Measurements from ENCODE around the gene RUNX1. TPM values are rescaled to one million over a fixed set of nuclear protein-coding genes. Genes with fewer than 3 reads are reported as not detected.

Gene RUNX1
- total RNA-seq, 1 donor from 2014 or later = 0.41 TPM

DNA sequence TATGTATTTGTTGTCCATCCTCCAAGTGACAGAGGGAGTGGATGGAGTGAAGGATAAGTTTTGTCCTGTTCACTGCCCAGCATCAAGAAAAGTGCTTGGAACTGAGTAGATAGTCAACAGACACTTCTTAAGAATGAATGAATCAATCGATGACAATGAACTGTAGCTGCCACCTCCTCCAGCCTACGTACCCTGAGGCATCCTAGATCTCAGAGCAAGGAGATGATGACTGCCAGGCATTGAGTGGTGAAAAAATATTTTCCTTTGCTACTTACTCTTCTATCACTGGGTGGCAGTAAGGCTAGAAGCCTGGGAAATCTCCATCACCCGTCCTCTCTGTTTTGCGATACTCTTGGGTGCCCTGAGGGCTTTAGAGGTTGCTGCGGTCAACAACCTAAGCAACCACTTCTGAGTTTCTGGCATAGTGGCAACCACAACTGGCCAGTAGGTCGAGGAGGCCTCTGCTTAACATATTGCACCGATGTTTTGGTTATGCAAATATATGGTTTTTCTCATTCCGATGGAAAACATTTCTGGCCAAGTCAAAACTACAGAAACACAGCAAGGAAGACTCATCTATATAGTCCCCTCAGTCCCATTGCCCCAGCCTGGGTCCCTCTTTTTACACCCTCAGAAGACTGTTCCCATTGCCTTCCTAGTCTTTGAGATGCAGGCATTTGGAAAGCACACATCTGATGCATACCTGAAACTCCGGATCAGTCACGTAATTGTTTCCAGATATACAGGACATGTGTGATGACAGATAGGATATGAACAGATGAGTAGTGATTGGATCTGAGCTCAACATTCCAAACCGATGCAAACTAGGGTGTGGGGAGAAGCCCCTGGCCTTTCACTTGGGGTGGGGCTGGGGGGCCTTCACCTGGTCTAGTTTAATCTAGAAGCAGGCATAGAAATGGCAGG lies 136.8 kb downstream of the RUNX1 start:
- DNase-seq (ENCODE audit: low spot score in 2 of 2) (no peak), FAIRE-seq (no peak)

DNA sequence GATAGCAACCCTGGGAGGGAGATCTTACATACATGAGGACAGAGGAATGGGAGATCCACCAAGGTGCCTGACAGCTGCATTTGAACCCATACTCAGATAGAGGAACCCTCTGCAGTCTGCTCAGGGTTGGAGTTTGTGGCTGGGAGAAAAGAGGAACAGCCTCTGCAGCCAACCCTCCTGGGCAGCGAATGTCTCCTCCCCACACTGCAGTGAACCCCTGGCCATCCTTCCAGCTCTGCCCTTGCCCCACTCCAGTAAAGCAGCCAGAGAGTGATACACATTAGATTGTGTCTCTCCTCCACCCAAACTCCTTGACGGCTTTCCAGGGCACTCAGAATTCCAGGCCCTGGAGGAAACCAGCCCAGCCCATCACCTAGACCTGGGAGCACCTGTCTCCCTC lies 137.7 kb downstream of the RUNX1 start:
- DNase-seq (ENCODE audit: low spot score in 2 of 2) (no peak), FAIRE-seq (no peak)

DNA sequence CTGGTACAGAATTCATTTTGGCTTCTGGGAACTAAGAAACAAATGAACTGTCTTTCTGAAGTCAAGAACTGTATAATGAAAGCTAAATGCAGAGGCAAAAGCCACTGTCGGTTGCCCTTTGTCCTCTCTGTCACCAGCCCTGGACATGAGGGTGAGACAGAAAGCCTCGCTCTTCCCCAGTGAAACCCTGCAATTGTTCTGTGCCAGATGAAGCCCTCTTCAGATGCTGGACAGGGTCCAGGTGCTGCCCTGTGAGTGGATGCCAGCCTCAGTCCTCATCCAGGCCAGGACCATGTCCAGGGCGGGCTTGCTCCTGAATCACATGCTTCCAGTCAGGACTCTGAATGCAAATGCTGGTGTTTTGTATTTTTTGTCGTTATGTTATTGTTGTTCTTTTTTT lies 138.7 kb downstream of the RUNX1 start:
- DNase-seq (ENCODE audit: low spot score in 2 of 2) (no peak), FAIRE-seq (no peak)

DNA sequence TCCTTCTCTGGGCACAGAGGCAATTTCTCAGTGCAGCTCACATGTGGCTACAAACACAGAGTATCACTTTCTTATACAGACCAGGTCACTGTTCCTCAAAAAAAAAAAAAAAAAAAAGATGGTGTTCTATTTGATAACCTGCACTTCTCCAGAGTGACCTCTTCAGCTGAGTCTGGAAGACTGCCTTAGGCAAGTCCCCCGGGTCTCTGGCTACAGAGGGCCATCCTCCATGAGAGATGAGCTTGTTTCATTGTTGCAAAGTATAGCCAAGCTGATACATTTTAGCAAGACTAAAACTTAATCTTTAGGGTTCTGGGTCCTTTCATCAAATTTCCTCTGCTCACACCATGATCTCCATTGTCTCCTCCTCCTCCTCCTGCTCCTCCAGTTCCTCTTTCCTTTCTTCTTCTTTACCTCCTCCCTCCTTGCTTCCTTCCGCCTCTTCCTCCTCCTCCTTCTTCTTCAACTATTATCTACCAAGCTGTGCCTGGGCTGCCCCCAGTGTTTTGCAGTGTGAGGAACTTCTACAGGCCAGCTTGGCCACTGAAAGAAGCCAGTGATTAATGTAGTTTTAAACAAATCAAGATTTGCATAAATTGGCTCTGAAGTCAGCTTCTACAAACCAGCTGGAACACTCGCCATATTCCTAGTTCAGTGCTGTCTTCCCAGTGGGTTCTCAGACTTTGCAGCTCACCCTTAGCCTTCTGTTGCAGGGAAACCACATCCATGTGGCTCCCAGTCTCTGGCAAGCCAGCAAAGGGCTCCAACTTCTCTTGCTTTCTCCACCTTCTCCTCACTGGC lies 139.4 kb downstream of the RUNX1 start:
- DNase-seq (ENCODE audit: low spot score in 2 of 2) = no peak
- no peak for FAIRE-seq

DNA sequence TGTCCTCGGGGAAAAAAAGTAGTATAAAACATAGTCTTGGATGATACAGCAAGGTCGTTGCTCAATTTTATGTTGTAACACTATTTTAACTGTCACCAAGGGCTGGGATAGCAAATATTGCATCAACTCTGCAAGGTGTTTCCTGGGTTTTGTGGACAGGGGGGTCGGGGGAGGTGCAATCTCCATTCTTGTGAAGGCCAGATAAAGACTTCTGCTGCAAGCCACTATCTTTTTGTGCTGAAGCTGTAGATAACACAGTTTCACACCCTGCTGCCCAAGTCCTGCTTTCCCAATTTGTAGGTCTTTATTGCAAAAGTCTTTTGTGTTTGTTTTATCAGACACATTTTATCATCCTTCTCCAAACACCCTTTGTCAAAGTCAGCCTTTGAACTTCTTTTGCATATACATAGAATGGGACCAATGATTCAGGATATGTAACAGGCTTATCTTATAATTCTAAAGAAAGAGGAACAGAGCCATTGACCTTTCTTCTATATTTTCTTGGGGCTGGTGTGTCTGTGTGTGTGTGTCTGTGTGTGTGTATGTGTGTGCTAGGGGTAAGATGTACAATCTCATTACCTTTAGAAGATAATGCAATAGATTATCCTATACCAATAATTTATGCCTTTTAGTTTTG lies 140.6 kb downstream of the RUNX1 start:
- FAIRE-seq (no peak), DNase-seq (ENCODE audit: low spot score in 2 of 2) (no peak)

DNA sequence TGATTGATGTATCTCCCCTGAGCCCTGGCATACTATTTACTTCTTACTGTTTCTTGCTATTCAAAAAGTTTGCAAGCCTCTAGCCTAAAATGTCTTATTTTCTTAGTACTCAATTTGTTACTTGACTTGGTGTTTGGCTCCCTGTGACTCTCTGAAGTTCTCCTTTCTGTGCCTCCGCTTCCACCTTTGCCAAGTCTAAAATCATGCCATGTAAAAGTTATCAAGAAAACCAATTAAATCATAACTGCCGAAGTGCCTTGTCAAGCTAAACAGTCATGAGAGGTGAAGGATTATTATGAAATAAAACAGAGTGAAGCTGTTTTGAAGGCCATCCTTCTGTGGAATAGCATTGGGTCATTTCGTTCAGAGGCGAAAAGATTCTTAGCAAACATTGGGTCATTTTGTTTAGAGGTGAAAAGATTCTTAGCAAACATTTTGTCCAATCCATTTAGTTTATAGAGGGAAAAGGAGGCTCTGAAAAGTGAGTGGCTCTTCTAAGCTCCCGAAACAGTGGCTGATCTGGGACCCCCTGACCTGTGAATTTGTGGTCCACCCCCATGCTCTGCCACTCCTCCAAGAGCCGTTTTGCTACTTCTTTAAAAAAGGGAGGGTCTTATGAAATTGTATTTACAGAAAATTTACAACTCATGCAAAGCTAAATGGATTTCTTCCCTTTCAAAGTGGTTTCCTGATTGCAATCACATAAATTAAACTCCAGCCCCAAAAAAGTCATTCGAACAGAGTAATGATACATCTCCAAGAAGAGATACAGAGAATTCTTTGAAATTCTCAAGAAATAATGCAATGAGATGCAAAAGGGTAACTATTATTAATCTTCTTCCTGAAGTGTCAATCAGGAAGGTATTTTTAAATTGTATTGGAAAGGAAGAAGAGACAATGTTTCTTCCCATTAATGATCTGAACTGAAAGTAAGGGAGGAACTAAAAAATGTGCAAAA lies 141.4 kb downstream of the RUNX1 start:
- DNase-seq (ENCODE audit: low spot score in 2 of 2) (no peak), FAIRE-seq (no peak)

DNA sequence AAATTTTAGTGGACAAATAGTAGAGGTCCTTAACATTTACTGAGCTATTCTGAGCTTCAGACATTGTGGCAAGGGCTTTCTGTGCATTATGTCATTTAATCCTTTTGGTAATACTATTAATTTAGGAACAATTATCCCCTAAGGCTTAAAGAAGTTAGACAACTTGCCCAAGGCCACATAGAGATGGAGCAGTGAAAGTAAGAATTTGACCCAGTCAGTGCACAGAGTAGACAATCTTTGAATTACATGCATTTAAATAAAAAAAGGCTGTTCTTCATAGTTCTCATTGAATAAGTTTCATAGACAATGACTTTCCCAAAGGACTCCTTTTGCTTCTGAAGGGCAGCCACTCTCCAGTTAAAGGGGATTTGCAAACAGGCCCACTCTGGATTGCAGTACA lies 142.7 kb downstream of the RUNX1 start:
- DNase-seq (ENCODE audit: low spot score in 2 of 2) (no peak), FAIRE-seq (no peak)

DNA sequence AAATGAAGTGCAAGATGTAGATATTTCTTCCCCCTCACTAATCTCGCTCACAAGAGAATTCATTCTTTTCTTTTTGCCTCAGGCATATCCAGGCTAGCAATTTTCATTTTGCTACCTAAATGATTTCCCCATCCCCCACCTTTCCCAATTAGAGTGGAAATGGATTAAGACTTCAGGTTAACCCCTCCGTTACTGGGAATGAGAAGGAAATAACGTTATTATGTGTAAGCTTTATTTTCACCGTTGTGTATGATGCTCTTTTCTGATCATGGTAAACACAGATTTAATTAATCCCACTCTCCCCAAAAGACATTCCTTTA lies 143.9 kb downstream of the RUNX1 start:
- DNase-seq (ENCODE audit: low spot score in 2 of 2) (no peak), FAIRE-seq (no peak)

DNA sequence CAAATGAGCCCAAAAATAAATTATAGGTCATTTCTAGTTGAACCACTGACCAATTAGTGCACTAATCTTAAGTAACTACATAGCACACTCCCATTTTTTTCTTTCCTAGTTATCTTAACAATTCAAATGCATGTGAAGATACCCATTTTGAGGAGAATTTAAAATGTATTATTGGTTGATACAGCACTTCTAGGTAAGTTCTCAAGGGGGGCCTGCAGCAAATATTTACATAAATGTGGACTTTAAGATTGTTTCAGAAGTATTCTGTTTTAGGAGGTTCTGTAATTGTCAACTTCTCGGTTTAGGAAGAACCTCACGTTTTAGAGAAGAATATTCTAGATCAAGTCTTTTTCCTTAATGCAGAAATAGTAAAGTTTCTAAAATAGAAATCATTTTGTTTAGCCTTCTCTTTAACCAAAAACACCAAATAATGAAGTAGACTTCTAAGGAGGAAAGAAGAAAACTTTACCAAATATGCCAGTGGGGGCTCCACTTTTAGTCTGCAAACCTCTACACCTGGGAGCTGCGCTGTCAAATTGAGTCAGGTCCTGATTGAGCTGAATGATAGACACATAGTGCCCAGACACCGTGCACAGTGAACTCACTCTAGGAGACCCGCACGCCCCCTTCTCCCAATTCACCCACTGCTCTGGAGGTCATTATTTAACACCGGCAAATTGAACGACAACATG lies 144.4 kb downstream of the RUNX1 start:
- DNase-seq (ENCODE audit: low spot score in 2 of 2) = no peak
- no peak for FAIRE-seq

DNA sequence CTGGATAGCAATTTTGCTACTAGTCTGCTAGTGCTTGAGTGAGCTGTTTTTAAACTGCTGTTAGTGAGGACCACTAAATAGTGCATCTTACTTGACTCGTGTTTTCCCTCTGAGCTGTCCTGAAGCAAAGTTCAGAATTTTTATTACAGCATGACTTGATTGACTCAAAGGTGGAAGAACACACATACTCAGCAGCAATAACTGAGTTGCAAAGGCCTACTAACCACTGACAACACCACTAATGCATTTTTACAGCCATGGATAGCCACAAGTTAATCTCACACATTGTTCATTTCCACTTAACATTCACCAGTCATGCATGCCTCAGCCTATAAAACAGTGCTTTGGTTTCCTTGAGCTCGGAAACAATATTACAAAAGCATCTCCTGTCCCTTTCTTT lies 148.7 kb downstream of the RUNX1 start:
- DNase-seq (ENCODE audit: low spot score in 2 of 2) (no peak), FAIRE-seq (no peak)

DNA sequence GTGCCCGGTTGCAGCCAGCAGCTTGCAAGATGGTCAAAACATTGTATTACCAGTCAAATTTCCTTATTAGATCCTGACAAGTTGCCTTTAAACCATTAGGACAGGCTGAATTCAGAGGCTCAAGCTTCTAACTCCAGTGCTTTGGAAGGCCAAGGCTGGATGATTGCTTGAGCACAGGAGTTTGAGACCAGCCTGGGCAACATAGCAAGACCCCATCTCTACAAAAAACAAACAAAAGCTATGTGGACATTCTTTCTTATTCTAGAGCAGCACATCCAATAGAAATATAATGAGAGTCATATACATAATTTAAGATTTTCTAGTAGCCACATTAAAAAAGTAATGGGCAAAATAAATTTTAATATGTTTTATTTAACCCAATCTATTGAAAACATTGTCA lies 149.3 kb downstream of the RUNX1 start:
- FAIRE-seq = no peak

DNA sequence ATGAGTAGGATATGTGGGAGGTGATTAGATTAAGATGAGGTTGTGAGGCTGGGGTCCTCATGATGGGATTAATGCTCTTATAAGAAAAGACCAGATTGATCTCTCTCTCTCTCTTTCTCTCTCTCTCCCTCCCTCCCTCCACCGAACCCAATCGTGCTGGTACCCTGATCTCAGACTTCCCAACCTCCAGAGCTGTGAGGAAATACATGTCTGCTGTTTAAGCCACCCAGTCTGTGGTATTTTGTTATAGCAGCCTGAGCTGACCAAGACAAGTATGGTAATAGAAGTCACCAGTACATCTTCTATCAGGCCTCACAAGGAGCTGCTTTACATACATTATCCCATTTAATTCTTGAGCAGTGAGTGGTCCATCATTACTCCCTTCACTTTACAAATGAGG lies 149.8 kb downstream of the RUNX1 start:
- no peak for DNase-seq (ENCODE audit: low spot score in 2 of 2)
- FAIRE-seq = no peak

More for the DNA sequence above, 149.3 kb downstream of the RUNX1 start:
- no peak for DNase-seq (ENCODE audit: low spot score in 2 of 2)

DNA sequence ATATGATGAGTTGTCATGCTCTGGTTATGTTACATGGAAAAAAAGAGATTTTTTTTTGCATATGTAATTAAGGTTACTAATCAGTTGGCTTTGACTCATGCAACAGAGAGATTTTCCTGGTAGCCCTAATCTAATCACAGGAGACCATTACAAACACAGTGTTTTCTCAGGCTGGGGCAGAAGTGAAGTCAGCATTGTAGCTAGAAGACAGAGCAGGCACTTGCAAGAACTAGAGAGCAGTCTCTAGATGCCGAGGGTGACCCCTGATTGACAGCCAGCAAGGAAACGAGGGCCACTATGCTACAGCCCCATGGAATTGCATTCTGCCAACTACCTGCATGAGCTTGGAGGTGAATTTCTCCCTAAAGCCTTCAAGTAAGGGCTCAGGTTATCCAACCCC lies 151.3 kb downstream of the RUNX1 start:
- no peak for DNase-seq (ENCODE audit: low spot score in 2 of 2)
- FAIRE-seq = no peak

DNA sequence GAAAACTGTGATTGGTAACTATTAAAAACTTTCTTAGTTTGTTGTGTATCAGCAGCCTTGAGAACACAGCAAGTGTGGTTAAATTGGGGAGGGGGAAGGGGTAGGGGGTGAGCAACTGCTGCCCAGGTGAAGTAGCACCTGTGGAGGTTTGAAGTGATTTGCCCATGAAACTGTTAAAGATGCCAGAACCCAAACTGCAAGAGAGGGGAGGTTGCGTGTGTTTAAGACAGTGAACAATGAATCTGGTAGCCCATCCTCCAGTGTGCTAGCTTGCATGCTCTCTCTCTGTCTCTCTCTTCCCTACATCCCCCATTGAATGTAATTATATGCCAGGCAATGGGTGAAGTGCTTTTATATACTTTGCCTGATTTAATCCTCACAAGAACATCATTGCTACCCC lies 154.7 kb downstream of the RUNX1 start:
- no peak for FAIRE-seq
- no peak for DNase-seq (ENCODE audit: low spot score in 2 of 2)

DNA sequence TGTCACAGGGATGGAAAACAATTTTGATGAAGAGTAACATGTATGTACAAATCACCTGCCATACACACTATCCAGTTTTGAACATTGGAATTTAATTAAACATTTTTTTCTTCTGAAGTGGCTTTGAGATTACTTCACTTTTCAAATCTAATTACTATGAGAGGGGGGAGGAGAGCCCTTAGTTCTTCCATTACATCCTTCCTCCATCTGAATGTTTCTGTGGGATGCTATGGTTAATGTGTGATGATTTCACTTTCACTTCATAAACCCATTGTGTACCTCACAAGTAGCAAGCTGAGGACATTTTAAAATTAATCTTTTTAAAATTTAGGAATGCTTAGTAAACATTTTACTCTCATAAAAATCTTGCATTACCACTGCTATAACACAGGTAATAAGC lies 156.9 kb downstream of the RUNX1 start:
- no peak for DNase-seq (ENCODE audit: low spot score in 2 of 2)
- FAIRE-seq = no peak

DNA sequence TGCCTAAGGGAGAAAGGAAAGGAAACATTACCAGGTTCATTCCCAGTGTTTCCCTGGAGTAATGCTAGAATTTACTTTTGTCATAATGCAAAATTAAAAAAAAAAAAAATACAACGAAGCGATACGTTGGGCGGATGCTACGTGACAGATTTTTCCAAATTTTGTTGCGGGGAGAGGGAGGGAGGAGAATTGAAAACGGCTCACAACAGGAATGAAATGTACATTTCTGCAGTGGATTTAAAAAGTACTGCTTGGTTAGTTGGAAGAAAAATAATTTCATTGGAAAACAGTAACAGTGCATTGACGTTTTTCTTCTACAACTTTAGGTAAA lies 157.5 kb downstream of the RUNX1 start:
- no peak for FAIRE-seq
- no peak for DNase-seq (ENCODE audit: low spot score in 2 of 2)

DNA sequence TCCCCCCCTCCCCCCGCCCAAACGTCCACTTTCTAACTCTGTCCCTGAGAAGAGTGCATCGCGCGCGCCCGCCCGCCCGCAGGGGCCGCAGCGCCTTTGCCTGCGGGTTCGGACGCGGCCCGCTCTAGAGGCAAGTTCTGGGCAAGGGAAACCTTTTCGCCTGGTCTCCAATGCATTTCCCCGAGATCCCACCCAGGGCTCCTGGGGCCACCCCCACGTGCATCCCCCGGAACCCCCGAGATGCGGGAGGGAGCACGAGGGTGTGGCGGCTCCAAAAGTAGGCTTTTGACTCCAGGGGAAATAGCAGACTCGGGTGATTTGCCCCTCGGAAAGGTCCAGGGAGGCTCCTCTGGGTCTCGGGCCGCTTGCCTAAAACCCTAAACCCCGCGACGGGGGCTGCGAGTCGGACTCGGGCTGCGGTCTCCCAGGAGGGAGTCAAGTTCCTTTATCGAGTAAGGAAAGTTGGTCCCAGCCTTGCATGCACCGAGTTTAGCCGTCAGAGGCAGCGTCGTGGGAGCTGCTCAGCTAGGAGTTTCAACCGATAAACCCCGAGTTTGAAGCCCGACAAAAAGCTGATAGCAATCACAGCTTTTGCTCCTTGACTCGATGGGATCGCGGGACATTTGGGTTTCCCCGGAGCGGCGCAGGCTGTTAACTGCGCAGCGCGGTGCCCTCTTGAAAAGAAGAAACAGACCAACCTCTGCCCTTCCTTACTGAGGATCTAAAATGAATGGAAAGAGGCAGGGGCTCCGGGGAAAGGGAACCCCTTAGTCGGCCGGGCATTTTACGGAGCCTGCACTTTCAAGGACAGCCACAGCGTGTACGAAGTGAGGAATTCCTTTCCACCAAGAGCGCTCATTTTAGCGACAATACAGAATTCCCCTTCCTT lies 158.1 kb downstream of the RUNX1 start:
- FAIRE-seq (no peak), DNase-seq (ENCODE audit: low spot score in 2 of 2) (no peak)

DNA sequence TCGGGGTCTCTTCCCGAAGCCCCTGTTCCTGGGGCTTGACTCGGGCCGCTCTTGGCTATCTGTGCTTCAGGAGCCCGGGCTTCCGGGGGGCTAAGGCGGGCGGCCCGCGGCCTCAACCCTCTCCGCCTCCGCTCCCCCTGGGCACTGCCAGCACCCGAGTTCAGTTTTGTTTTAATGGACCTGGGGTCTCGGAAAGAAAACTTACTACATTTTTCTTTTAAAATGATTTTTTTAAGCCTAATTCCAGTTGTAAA lies 158.7 kb downstream of the RUNX1 start:
- DNase-seq (ENCODE audit: low spot score in 2 of 2) = no peak
- FAIRE-seq = no peak

All from frontal cortex (tissue), 4 donors.